HUES6 (cell line): ENCODE data around the gene IGFBP3.

Experiments used
- H3K27ac ChIP-seq: 2 replicates; pipeline ENCODE4 v1.7.0; 2013; ENCODE audit warnings: low read depth, mild to moderate bottlenecking, low read length, inconsistent platforms
- H3K27me3 ChIP-seq: 2 replicates; pipeline ENCODE4 v1.6.1; 2013; ENCODE audit warnings: low read length; ENCODE audit not compliant: control insufficient read depth, insufficient read depth
- H3K36me3 ChIP-seq: 2 replicates; pipeline ENCODE4 v1.6.1; 2013; ENCODE audit warnings: low read length; ENCODE audit not compliant: control insufficient read depth, insufficient read depth
- H3K4me1 ChIP-seq: 2 replicates; pipeline ENCODE4 v1.6.1; 2013; ENCODE audit warnings: low read length; ENCODE audit not compliant: control insufficient read depth, insufficient read depth
- H3K4me3 ChIP-seq: 2 replicates; pipeline ENCODE4 v1.5.1; 2013; ENCODE audit warnings: low read depth, low read length
- H3K9ac ChIP-seq: one replicate; pipeline ENCODE4 v1.6.1; 2013; ENCODE audit warnings: mild to moderate bottlenecking, low read length
- H3K9me3 ChIP-seq: 2 replicates; pipeline ENCODE4 v1.6.1; 2013; ENCODE audit warnings: low read depth, low read length; ENCODE audit not compliant: control insufficient read depth, insufficient read depth

Gene IGFBP3

GRCh38 chr7:45922810-45923209 lies 1.7 kb upstream of the IGFBP3 start:
- H3K9ac ChIP-seq: no peak overlapping the region

GRCh38 chr7:45921699-45922519 lies 837 bp upstream of the IGFBP3 start:
- Histone ChIP-seq H3K9ac (no peak overlapping the region), H3K27ac (no peak overlapping the region), H3K9me3 (no peaks in the 10 kb centered on the region), H3K4me3 (peak overlapping the region; percentile 74), H3K4me1 (peaks cover 34% of the 10 kb centered on the region), H3K27me3 (peaks cover 83% of the 10 kb centered on the region), H3K36me3 (no peaks in the 10 kb centered on the region)

More at GRCh38 chr7:45922810-45923209, 1.7 kb upstream of the IGFBP3 start:
- H3K4me3 ChIP-seq: peak overlapping the region; percentile 74
- no peaks in the 10 kb centered on the region for H3K36me3 ChIP-seq
- peaks cover 74% of the 10 kb centered on the region for H3K27me3 ChIP-seq
- peaks cover 32% of the 10 kb centered on the region for H3K4me1 ChIP-seq
- no peaks in the 10 kb centered on the region for H3K9me3 ChIP-seq
- no peak overlapping the region for H3K27ac ChIP-seq

- H3K4me3 ChIP-seq: peak overlapping the region; percentile 74
- no peak overlapping the region for H3K9ac ChIP-seq
- no peaks in the 10 kb centered on the region for H3K9me3 ChIP-seq
- peaks cover 88% of the 10 kb centered on the region for H3K27me3 ChIP-seq
- no peaks in the 10 kb centered on the region for H3K36me3 ChIP-seq
- no peak overlapping the region for H3K27ac ChIP-seq
- H3K4me1 ChIP-seq: peaks cover 34% of the 10 kb centered on the region
Measured at GRCh38 chr7:45921381-45921698, 268 bp upstream of the IGFBP3 start.

GRCh38 chr7:45919993-45920459 lies 1.0 kb downstream of the IGFBP3 start:
- Histone ChIP-seq H3K9ac (no peak overlapping the region), H3K4me3 (peak overlapping the region; percentile 74), H3K4me1 (peaks cover 34% of the 10 kb centered on the region), H3K36me3 (no peaks in the 10 kb centered on the region), H3K9me3 (no peaks in the 10 kb centered on the region), H3K27me3 (peaks cover 90% of the 10 kb centered on the region), H3K27ac (no peak overlapping the region)

- peaks cover 28% of the 10 kb centered on the region for H3K4me1 ChIP-seq
- no peak overlapping the region for H3K4me3 ChIP-seq
- H3K36me3 ChIP-seq: no peaks in the 10 kb centered on the region
- no peaks in the 10 kb centered on the region for H3K9me3 ChIP-seq
- H3K9ac ChIP-seq: no peak overlapping the region
- peaks cover 83% of the 10 kb centered on the region for H3K27me3 ChIP-seq
- H3K27ac ChIP-seq: no peak overlapping the region
Measured at GRCh38 chr7:45919231-45919784, 1.8 kb downstream of the IGFBP3 start.

- Histone ChIP-seq H3K27ac (no peak overlapping the region), H3K9ac (no peak overlapping the region), H3K9me3 (no peaks in the 10 kb centered on the region), H3K4me3 (no peak overlapping the region), H3K27me3 (peaks cover 78% of the 10 kb centered on the region), H3K4me1 (peaks cover 21% of the 10 kb centered on the region), H3K36me3 (no peaks in the 10 kb centered on the region)
Measured at GRCh38 chr7:45918556-45918955, 2.5 kb downstream of the IGFBP3 start.

GRCh38 chr7:45917658-45918057 lies 3.4 kb downstream of the IGFBP3 start:
- no peak overlapping the region for H3K9ac ChIP-seq
- no peaks in the 10 kb centered on the region for H3K9me3 ChIP-seq
- peaks cover 70% of the 10 kb centered on the region for H3K27me3 ChIP-seq
- no peak overlapping the region for H3K27ac ChIP-seq
- H3K4me3 ChIP-seq: 0 out of 2 replicates have a peak overlapping the region, but pooled peaks have one; percentile 32
- H3K36me3 ChIP-seq: no peaks in the 10 kb centered on the region
- peaks cover 15% of the 10 kb centered on the region for H3K4me1 ChIP-seq

GRCh38 chr7:45917064-45917463 lies 4.0 kb downstream of the IGFBP3 start:
- Histone ChIP-seq H3K9ac (no peak overlapping the region), H3K27ac (no peak overlapping the region), H3K9me3 (no peaks in the 10 kb centered on the region), H3K4me1 (peaks cover 12% of the 10 kb centered on the region), H3K36me3 (no peaks in the 10 kb centered on the region), H3K27me3 (peaks cover 64% of the 10 kb centered on the region), H3K4me3 (no peak overlapping the region)

GRCh38 chr7:45915606-45916005 lies 5.5 kb downstream of the IGFBP3 start:
- Histone ChIP-seq H3K27me3 (peaks cover 50% of the 10 kb centered on the region), H3K4me3 (no peak overlapping the region), H3K9ac (no peak overlapping the region), H3K9me3 (no peaks in the 10 kb centered on the region), H3K36me3 (no peaks in the 10 kb centered on the region), H3K4me1 (peaks cover 4% of the 10 kb centered on the region; the same call in 1 of the 2 replicates), H3K27ac (no peak overlapping the region)

GRCh38 chr7:45914911-45915310 lies 6.2 kb downstream of the IGFBP3 start:
- no peak overlapping the region for H3K9ac ChIP-seq
- H3K36me3 ChIP-seq: no peaks in the 10 kb centered on the region
- H3K27ac ChIP-seq: no peak overlapping the region
- peaks cover 43% of the 10 kb centered on the region for H3K27me3 ChIP-seq
- H3K9me3 ChIP-seq: no peaks in the 10 kb centered on the region
- H3K4me3 ChIP-seq: no peak overlapping the region
- peaks cover 4% of the 10 kb centered on the region; the same call in 1 of the 2 replicates for H3K4me1 ChIP-seq

- no peaks in the 10 kb centered on the region for H3K36me3 ChIP-seq
- H3K4me1 ChIP-seq: peaks cover 3% of the 10 kb centered on the region; the same call in 1 of the 2 replicates
- H3K9me3 ChIP-seq: no peaks in the 10 kb centered on the region
- peaks cover 23% of the 10 kb centered on the region for H3K27me3 ChIP-seq
- no peak overlapping the region for H3K27ac ChIP-seq
- no peak overlapping the region for H3K9ac ChIP-seq
- H3K4me3 ChIP-seq: no peak overlapping the region
Measured at GRCh38 chr7:45912972-45913371, 8.1 kb downstream of the IGFBP3 start.
